IPS-18a (cell line): ENCODE data around the gene KLHL29.

ENCODE experiments used
- H3K27ac ChIP-seq: one replicate; pipeline ENCODE4 v1.5.1; 2013; ENCODE audit warnings: low read length
- H3K27me3 ChIP-seq: one replicate; pipeline ENCODE4 v1.6.1; 2013; ENCODE audit warnings: mild to moderate bottlenecking, low read length; ENCODE audit not compliant: control insufficient read depth, insufficient read depth
- H3K36me3 ChIP-seq: one replicate; pipeline ENCODE4 v1.6.1; 2013; ENCODE audit warnings: low read depth, low read length; ENCODE audit not compliant: control insufficient read depth
- H3K4me1 ChIP-seq: one replicate; pipeline ENCODE4 v1.6.1; 2013; ENCODE audit warnings: low read depth, low read length; ENCODE audit not compliant: control insufficient read depth
- H3K4me3 ChIP-seq: one replicate; pipeline ENCODE4 v1.5.1; 2013; ENCODE audit warnings: low read length
- H3K9ac ChIP-seq: one replicate; pipeline ENCODE4 v1.6.1; 2013; ENCODE audit warnings: mild to moderate bottlenecking, low read length, moderate library complexity
- H3K9me3 ChIP-seq: one replicate; pipeline ENCODE4 v1.6.1; 2013; ENCODE audit warnings: low read depth, low read length; ENCODE audit not compliant: control insufficient read depth

Gene KLHL29

GRCh38 chr2:23417310-23417709, 32.3 kb downstream of the KLHL29 start:
- H3K9ac ChIP-seq: no peak overlapping the region
- no peak overlapping the region for H3K27ac ChIP-seq
- no peaks in the 10 kb centered on the region for H3K9me3 ChIP-seq
- no peaks in the 10 kb centered on the region for H3K36me3 ChIP-seq
- no peaks in the 10 kb centered on the region for H3K27me3 ChIP-seq
- no peak overlapping the region for H3K4me3 ChIP-seq
- no peaks in the 10 kb centered on the region for H3K4me1 ChIP-seq

GRCh38 chr2:23418056-23418455, 33.1 kb downstream of the KLHL29 start:
- Histone ChIP-seq H3K27ac (no peak overlapping the region), H3K9ac (no peak overlapping the region), H3K36me3 (no peaks in the 10 kb centered on the region), H3K9me3 (no peaks in the 10 kb centered on the region), H3K4me1 (no peaks in the 10 kb centered on the region), H3K4me3 (no peak overlapping the region), H3K27me3 (no peaks in the 10 kb centered on the region)

- Histone ChIP-seq H3K27me3 (no peaks in the 10 kb centered on the region), H3K4me1 (peaks cover 3% of the 10 kb centered on the region), H3K9ac (no peak overlapping the region), H3K27ac (no peak overlapping the region), H3K36me3 (no peaks in the 10 kb centered on the region), H3K4me3 (no peak overlapping the region), H3K9me3 (no peaks in the 10 kb centered on the region)
Measured at GRCh38 chr2:23418461-23418911, 33.5 kb downstream of the KLHL29 start.

GRCh38 chr2:23419171-23420090, 34.5 kb downstream of the KLHL29 start:
- no peak overlapping the region for H3K9ac ChIP-seq
- no peak overlapping the region for H3K4me3 ChIP-seq
- no peaks in the 10 kb centered on the region for H3K9me3 ChIP-seq
- no peaks in the 10 kb centered on the region for H3K27me3 ChIP-seq
- H3K36me3 ChIP-seq: no peaks in the 10 kb centered on the region
- H3K27ac ChIP-seq: no peak overlapping the region
- peaks cover 9% of the 10 kb centered on the region for H3K4me1 ChIP-seq

GRCh38 chr2:23420091-23420839, 35.3 kb downstream of the KLHL29 start:
- Histone ChIP-seq H3K4me3 (no peak overlapping the region), H3K9me3 (no peaks in the 10 kb centered on the region), H3K4me1 (peaks cover 9% of the 10 kb centered on the region), H3K36me3 (no peaks in the 10 kb centered on the region), H3K27ac (no peak overlapping the region), H3K9ac (no peak overlapping the region), H3K27me3 (no peaks in the 10 kb centered on the region)

GRCh38 chr2:23420840-23421476, 36.0 kb downstream of the KLHL29 start:
- Histone ChIP-seq H3K4me1 (peaks cover 9% of the 10 kb centered on the region), H3K27me3 (no peaks in the 10 kb centered on the region), H3K9me3 (no peaks in the 10 kb centered on the region), H3K27ac (no peak overlapping the region), H3K9ac (no peak overlapping the region), H3K4me3 (no peak overlapping the region), H3K36me3 (no peaks in the 10 kb centered on the region)

- no peaks in the 10 kb centered on the region for H3K36me3 ChIP-seq
- H3K9ac ChIP-seq: no peak overlapping the region
- H3K27ac ChIP-seq: no peak overlapping the region
- H3K9me3 ChIP-seq: no peaks in the 10 kb centered on the region
- H3K27me3 ChIP-seq: no peaks in the 10 kb centered on the region
- peaks cover 9% of the 10 kb centered on the region for H3K4me1 ChIP-seq
- no peak overlapping the region for H3K4me3 ChIP-seq
Measured at GRCh38 chr2:23422089-23423061, 37.4 kb downstream of the KLHL29 start.

- Histone ChIP-seq H3K27me3 (no peaks in the 10 kb centered on the region), H3K9ac (no peak overlapping the region), H3K4me1 (peaks cover 9% of the 10 kb centered on the region), H3K36me3 (no peaks in the 10 kb centered on the region), H3K9me3 (no peaks in the 10 kb centered on the region), H3K27ac (no peak overlapping the region), H3K4me3 (no peak overlapping the region)
Measured at GRCh38 chr2:23423062-23423872, 38.3 kb downstream of the KLHL29 start.

- no peak overlapping the region for H3K4me3 ChIP-seq
- no peaks in the 10 kb centered on the region for H3K27me3 ChIP-seq
- no peak overlapping the region for H3K9ac ChIP-seq
- H3K9me3 ChIP-seq: no peaks in the 10 kb centered on the region
- H3K4me1 ChIP-seq: peaks cover 9% of the 10 kb centered on the region
- H3K36me3 ChIP-seq: no peaks in the 10 kb centered on the region
- H3K27ac ChIP-seq: no peak overlapping the region
Measured at GRCh38 chr2:23423873-23424680, 39.1 kb downstream of the KLHL29 start.
